K562 (cell line): ENCODE results near the gene FAM83F. TPM values are rescaled to one million over a fixed set of nuclear protein-coding genes. Genes with fewer than 3 reads are reported as not detected.

Experiments
- CBX3 ChIP-seq, 2 experiments: IDR thresholded peaks; 1 replicate in 1 of 2; 2 replicates in 1 of 2; pipeline ENCODE4 v1.6.1; 2012; ENCODE audit warnings: inconsistent platforms in 2 of 2, low read length in 2 of 2, borderline replicate concordance in 1 of 2, control low read depth in 1 of 2
- MYBL2 ChIP-seq, 2 experiments: fragments of 450-650 bp in 1 of 2; sonication (generic) in 1 of 2; formaldehyde crosslinking in 1 of 2; IDR thresholded peaks; 2 replicates each; pipeline versions ENCODE4 v1.6.1 to v1.8.1; 2017 to 2022; ENCODE audit warnings: borderline replicate concordance in 1 of 2, inconsistent platforms in 1 of 2, low read depth in 1 of 2, mild to moderate bottlenecking in 1 of 2, missing genetic modification reagents in 1 of 2, moderate library complexity in 1 of 2
- RCOR1 ChIP-seq, 2 experiments: IDR thresholded peaks; 2 replicates each; pipeline ENCODE4 v1.6.1; 2012; ENCODE audit warnings: low read depth in 2 of 2, low read length in 2 of 2, borderline replicate concordance in 1 of 2, improper control_type of control experiment in 1 of 2
- SRSF9 ChIP-seq: fragments of 200-400 bp; formaldehyde crosslinking; IDR thresholded peaks from 2 replicates; pipeline ENCODE4 v1.6.1; 2017; ENCODE audit warnings: low read depth, low read length, borderline replicate concordance
- XRCC4 ChIP-seq: IDR thresholded peaks from one replicate; pipeline ENCODE4 v1.6.1; 2011; ENCODE audit not compliant: insufficient read depth, insufficient read length; ENCODE audit errors: extremely low read depth
- ZC3H4 ChIP-seq: sonication (generic); formaldehyde crosslinking; IDR thresholded peaks from 2 replicates; pipeline ENCODE4 v1.9.0; 2021; ENCODE audit warnings: missing genetic modification reagents, borderline replicate concordance
- ZNF41 ChIP-seq: fragments of 250-450 bp; sonication (Bioruptor Pico); conservative IDR thresholded peaks from 2 replicates; pipeline ENCODE4 v1.4.0; 2020; ENCODE audit warnings: mild to moderate bottlenecking
- polyA plus RNA-seq, 8 experiments: library from polyadenylated mRNA; depleted of rRNA in 4 of 8; stranded (reverse) in 5 of 8; unstranded in 3 of 8; fragments of >200 nt; fragmentation: Nextera tagmentation in 2 of 8; fragmentation: Illumina TruSeq in 1 of 8; extraction: Ambion mirVana in 2 of 8; extraction: Trizol in 1 of 8; gene quantifications; 2 replicates each; pipeline versions ENCODE4 v1.2.1 to v1.2.3, GENCODE V29; 2011 to 2014; ENCODE audit warnings: inconsistent platforms in 1 of 8, missing spikeins in 1 of 8
- total RNA-seq, 7 experiments: library from RNA; depleted of rRNA in 6 of 7; stranded (reverse); fragments of >200 nt in 6 of 7; fragmentation: Illumina TruSeq in 2 of 7; extraction: Trizol in 2 of 7; gene quantifications; 2 replicates each; pipeline versions ENCODE4 v1.2.1 to v1.2.3, GENCODE V29; 2011 to 2021; ENCODE audit warnings: low replicate concordance in 1 of 7
- TF ChIP-seq, protein P1 (sequence below): sonication (generic); IDR thresholded peaks from 2 replicates; pipeline ENCODE4 v1.6.1; 2016
- TF ChIP-seq, protein P2 (sequence below): IDR thresholded peaks from 3 replicates; pipeline ENCODE4 v1.6.1; 2011; ENCODE audit warnings: borderline replicate concordance, mild to moderate bottlenecking, moderate library complexity; ENCODE audit not compliant: insufficient read length; ENCODE audit errors: extremely low read depth
- TF ChIP-seq, protein P3 (sequence below): fragments of 450-650 bp; IDR thresholded peaks from 2 replicates; pipeline ENCODE4 v1.6.1; 2016; ENCODE audit warnings: mild to moderate bottlenecking, moderate library complexity

Gene FAM83F
- total and polyA plus RNA-seq, 9 of the 15 experiments (the other 6 are each of a cell fraction or from before 2014, with no cell fraction given) = under 0.01 to 0.13 (median 0.04) TPM; not detected in 1

DNA sequence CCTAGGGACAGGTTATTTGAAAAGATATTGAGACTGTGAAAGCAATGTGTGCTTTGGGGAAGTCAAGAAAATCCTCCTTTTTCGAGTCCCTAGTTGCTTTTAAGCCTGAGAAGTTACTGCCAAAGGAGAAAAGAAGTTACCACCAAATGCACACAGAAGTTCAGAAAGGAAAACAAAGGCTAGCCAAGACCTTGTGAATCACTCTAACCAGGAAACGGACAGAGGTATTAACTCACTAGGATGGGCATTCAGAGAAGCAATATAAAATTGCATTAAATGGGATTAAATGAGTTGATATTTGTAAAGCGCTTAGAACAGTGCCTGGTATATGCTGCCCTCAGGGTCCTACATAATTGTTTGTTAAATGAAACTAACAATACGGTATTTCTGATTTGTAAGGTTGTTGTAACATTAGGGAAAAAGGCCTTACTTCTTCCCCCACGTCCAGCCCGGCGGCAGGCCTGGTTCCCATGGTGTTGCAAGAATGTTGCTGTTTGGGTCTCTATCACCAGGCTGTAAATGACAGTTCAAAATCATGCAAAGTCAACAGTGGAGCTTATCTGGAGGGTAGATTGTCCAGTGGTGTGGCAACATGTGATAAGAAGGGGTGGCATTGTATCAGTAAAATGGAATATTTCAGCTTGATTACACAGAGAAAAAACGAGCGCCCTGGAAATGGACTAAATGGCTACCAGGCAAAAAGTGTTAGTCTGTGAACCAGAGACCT lies 27.5 kb upstream of the FAM83F start (continued):
- TF ChIP-seq, protein P1, sequence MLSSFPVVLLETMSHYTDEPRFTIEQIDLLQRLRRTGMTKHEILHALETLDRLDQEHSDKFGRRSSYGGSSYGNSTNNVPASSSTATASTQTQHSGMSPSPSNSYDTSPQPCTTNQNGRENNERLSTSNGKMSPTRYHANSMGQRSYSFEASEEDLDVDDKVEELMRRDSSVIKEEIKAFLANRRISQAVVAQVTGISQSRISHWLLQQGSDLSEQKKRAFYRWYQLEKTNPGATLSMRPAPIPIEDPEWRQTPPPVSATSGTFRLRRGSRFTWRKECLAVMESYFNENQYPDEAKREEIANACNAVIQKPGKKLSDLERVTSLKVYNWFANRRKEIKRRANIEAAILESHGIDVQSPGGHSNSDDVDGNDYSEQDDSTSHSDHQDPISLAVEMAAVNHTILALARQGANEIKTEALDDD = no peak
- TF ChIP-seq RCOR1 (IDR thresholded peaks at IDR 0.05; ENCODE audit: borderline replicate concordance in 1 of 2, low read depth in 2 of 2, low read length in 2 of 2) = 0 out of 4 replicates have a peak, but pooled peaks of 1 of the 2 experiments have one; percentile 24
- TF ChIP-seq, protein P2, sequence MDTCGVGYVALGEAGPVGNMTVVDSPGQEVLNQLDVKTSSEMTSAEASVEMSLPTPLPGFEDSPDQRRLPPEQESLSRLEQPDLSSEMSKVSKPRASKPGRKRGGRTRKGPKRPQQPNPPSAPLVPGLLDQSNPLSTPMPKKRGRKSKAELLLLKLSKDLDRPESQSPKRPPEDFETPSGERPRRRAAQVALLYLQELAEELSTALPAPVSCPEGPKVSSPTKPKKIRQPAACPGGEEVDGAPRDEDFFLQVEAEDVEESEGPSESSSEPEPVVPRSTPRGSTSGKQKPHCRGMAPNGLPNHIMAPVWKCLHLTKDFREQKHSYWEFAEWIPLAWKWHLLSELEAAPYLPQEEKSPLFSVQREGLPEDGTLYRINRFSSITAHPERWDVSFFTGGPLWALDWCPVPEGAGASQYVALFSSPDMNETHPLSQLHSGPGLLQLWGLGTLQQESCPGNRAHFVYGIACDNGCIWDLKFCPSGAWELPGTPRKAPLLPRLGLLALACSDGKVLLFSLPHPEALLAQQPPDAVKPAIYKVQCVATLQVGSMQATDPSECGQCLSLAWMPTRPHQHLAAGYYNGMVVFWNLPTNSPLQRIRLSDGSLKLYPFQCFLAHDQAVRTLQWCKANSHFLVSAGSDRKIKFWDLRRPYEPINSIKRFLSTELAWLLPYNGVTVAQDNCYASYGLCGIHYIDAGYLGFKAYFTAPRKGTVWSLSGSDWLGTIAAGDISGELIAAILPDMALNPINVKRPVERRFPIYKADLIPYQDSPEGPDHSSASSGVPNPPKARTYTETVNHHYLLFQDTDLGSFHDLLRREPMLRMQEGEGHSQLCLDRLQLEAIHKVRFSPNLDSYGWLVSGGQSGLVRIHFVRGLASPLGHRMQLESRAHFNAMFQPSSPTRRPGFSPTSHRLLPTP = no peak
- TF ChIP-seq, protein P3, sequence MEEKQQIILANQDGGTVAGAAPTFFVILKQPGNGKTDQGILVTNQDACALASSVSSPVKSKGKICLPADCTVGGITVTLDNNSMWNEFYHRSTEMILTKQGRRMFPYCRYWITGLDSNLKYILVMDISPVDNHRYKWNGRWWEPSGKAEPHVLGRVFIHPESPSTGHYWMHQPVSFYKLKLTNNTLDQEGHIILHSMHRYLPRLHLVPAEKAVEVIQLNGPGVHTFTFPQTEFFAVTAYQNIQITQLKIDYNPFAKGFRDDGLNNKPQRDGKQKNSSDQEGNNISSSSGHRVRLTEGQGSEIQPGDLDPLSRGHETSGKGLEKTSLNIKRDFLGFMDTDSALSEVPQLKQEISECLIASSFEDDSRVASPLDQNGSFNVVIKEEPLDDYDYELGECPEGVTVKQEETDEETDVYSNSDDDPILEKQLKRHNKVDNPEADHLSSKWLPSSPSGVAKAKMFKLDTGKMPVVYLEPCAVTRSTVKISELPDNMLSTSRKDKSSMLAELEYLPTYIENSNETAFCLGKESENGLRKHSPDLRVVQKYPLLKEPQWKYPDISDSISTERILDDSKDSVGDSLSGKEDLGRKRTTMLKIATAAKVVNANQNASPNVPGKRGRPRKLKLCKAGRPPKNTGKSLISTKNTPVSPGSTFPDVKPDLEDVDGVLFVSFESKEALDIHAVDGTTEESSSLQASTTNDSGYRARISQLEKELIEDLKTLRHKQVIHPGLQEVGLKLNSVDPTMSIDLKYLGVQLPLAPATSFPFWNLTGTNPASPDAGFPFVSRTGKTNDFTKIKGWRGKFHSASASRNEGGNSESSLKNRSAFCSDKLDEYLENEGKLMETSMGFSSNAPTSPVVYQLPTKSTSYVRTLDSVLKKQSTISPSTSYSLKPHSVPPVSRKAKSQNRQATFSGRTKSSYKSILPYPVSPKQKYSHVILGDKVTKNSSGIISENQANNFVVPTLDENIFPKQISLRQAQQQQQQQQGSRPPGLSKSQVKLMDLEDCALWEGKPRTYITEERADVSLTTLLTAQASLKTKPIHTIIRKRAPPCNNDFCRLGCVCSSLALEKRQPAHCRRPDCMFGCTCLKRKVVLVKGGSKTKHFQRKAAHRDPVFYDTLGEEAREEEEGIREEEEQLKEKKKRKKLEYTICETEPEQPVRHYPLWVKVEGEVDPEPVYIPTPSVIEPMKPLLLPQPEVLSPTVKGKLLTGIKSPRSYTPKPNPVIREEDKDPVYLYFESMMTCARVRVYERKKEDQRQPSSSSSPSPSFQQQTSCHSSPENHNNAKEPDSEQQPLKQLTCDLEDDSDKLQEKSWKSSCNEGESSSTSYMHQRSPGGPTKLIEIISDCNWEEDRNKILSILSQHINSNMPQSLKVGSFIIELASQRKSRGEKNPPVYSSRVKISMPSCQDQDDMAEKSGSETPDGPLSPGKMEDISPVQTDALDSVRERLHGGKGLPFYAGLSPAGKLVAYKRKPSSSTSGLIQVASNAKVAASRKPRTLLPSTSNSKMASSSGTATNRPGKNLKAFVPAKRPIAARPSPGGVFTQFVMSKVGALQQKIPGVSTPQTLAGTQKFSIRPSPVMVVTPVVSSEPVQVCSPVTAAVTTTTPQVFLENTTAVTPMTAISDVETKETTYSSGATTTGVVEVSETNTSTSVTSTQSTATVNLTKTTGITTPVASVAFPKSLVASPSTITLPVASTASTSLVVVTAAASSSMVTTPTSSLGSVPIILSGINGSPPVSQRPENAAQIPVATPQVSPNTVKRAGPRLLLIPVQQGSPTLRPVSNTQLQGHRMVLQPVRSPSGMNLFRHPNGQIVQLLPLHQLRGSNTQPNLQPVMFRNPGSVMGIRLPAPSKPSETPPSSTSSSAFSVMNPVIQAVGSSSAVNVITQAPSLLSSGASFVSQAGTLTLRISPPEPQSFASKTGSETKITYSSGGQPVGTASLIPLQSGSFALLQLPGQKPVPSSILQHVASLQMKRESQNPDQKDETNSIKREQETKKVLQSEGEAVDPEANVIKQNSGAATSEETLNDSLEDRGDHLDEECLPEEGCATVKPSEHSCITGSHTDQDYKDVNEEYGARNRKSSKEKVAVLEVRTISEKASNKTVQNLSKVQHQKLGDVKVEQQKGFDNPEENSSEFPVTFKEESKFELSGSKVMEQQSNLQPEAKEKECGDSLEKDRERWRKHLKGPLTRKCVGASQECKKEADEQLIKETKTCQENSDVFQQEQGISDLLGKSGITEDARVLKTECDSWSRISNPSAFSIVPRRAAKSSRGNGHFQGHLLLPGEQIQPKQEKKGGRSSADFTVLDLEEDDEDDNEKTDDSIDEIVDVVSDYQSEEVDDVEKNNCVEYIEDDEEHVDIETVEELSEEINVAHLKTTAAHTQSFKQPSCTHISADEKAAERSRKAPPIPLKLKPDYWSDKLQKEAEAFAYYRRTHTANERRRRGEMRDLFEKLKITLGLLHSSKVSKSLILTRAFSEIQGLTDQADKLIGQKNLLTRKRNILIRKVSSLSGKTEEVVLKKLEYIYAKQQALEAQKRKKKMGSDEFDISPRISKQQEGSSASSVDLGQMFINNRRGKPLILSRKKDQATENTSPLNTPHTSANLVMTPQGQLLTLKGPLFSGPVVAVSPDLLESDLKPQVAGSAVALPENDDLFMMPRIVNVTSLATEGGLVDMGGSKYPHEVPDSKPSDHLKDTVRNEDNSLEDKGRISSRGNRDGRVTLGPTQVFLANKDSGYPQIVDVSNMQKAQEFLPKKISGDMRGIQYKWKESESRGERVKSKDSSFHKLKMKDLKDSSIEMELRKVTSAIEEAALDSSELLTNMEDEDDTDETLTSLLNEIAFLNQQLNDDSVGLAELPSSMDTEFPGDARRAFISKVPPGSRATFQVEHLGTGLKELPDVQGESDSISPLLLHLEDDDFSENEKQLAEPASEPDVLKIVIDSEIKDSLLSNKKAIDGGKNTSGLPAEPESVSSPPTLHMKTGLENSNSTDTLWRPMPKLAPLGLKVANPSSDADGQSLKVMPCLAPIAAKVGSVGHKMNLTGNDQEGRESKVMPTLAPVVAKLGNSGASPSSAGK = no peak
- no peak for TF ChIP-seq SRSF9
- TF ChIP-seq ZNF41 (CRISPR knock-in tag) = no peak
- no peak for TF ChIP-seq XRCC4
- no peak for TF ChIP-seq CBX3 (IDR thresholded peaks at IDR 0.05; ENCODE audit: borderline replicate concordance in 1 of 2, low read length in 2 of 2)
- no peak for TF ChIP-seq MYBL2 (IDR thresholded peaks at IDR 0.05; ENCODE audit: low read depth)
- TF ChIP-seq MYBL2 (CRISPR knock-in tag; IDR thresholded peaks at IDR 0.05; ENCODE audit: borderline replicate concordance) = no peak
- no peak for TF ChIP-seq ZC3H4
